ENCODE measurements around the gene GPR139. TPM values are rescaled to one million over a fixed set of nuclear protein-coding genes. Genes with fewer than 3 reads are reported as not detected.

Gene GPR139
- total and polyA plus RNA-seq, 4 donors, result 0.72 to 5.9 (median 3.1) TPM

GRCh38 chr16:20064520-20064919 is 9.2 kb downstream of the GPR139 start:
- H3K27me3 ChIP-seq (ENCODE audit: control insufficient read depth, insufficient read depth, low read length), result no peaks in the 10 kb centered on the region
- DNase-seq (ENCODE audit: low read depth in 4 of 6, low spot score in 6 of 6), result no peak
- no peak overlapping the region for H3K4me3 ChIP-seq (ENCODE audit: low read depth, low read length)
- H3K36me3 ChIP-seq (ENCODE audit: control insufficient read depth, insufficient read depth, low read length), result peaks cover 2% of the 10 kb centered on the region
- H3K27ac ChIP-seq (ENCODE audit: low read depth, low read length), result no peak overlapping the region
- peaks cover 2% of the 10 kb centered on the region for H3K9me3 ChIP-seq (ENCODE audit: control insufficient read depth, insufficient read depth, low read length)
- 96% methylated on average over 3 of the region's 4 CpGs for WGBS (ENCODE audit: insufficient coverage)
- no peaks in the 10 kb centered on the region for H3K4me1 ChIP-seq (ENCODE audit: control insufficient read depth, insufficient read depth, low read length)

GRCh38 chr16:20061132-20061531 is 12.6 kb downstream of the GPR139 start:
- Histone ChIP-seq H3K4me3 (ENCODE audit: low read depth, low read length) (no peak overlapping the region), H3K9me3 (ENCODE audit: control insufficient read depth, insufficient read depth, low read length) (no peaks in the 10 kb centered on the region), H3K27me3 (ENCODE audit: control insufficient read depth, insufficient read depth, low read length) (no peaks in the 10 kb centered on the region), H3K36me3 (ENCODE audit: control insufficient read depth, insufficient read depth, low read length) (peaks cover 2% of the 10 kb centered on the region), H3K27ac (ENCODE audit: low read depth, low read length) (no peak overlapping the region), H3K4me1 (ENCODE audit: control insufficient read depth, insufficient read depth, low read length) (no peaks in the 10 kb centered on the region)
- WGBS (ENCODE audit: insufficient coverage), result 73% methylated on average over 2 of the region's 3 CpGs
- DNase-seq (ENCODE audit: low read depth in 4 of 6, low spot score in 6 of 6), result no peak

GRCh38 chr16:20056436-20056835 is 17.3 kb downstream of the GPR139 start:
- H3K4me1 ChIP-seq (ENCODE audit: control insufficient read depth, insufficient read depth, low read length), result peaks cover 4% of the 10 kb centered on the region
- H3K9me3 ChIP-seq (ENCODE audit: control insufficient read depth, insufficient read depth, low read length), result no peaks in the 10 kb centered on the region
- H3K27me3 ChIP-seq (ENCODE audit: control insufficient read depth, insufficient read depth, low read length), result no peaks in the 10 kb centered on the region
- H3K27ac ChIP-seq (ENCODE audit: low read depth, low read length), result no peak overlapping the region
- peaks cover 2% of the 10 kb centered on the region for H3K36me3 ChIP-seq (ENCODE audit: control insufficient read depth, insufficient read depth, low read length)
- no CpG with 5 or more reads among the region's 3 CpGs for WGBS (ENCODE audit: insufficient coverage)
- H3K4me3 ChIP-seq (ENCODE audit: low read depth, low read length), result no peak overlapping the region
- DNase-seq (ENCODE audit: low read depth in 4 of 6, low spot score in 6 of 6), result no peak

GRCh38 chr16:20053336-20053735 is 20.4 kb downstream of the GPR139 start:
- Histone ChIP-seq H3K4me3 (ENCODE audit: low read depth, low read length) (no peak overlapping the region), H3K27me3 (ENCODE audit: control insufficient read depth, insufficient read depth, low read length) (no peaks in the 10 kb centered on the region), H3K27ac (ENCODE audit: low read depth, low read length) (no peak overlapping the region), H3K9me3 (ENCODE audit: control insufficient read depth, insufficient read depth, low read length) (no peaks in the 10 kb centered on the region), H3K4me1 (ENCODE audit: control insufficient read depth, insufficient read depth, low read length) (peaks cover 4% of the 10 kb centered on the region), H3K36me3 (ENCODE audit: control insufficient read depth, insufficient read depth, low read length) (no peaks in the 10 kb centered on the region)
- peak in 2 of 6 donors; percentile 71 to 88 for DNase-seq (ENCODE audit: low read depth in 4 of 6, low spot score in 6 of 6)
- 42% methylated on average over 5 of the region's 5 CpGs for WGBS (ENCODE audit: insufficient coverage)

GRCh38 chr16:20051611-20052010 is 22.1 kb downstream of the GPR139 start:
- no peak for DNase-seq (ENCODE audit: low read depth in 4 of 6, low spot score in 6 of 6)
- Histone ChIP-seq H3K4me3 (ENCODE audit: low read depth, low read length) (no peak overlapping the region), H3K4me1 (ENCODE audit: control insufficient read depth, insufficient read depth, low read length) (peaks cover 4% of the 10 kb centered on the region), H3K27me3 (ENCODE audit: control insufficient read depth, insufficient read depth, low read length) (no peaks in the 10 kb centered on the region), H3K36me3 (ENCODE audit: control insufficient read depth, insufficient read depth, low read length) (no peaks in the 10 kb centered on the region), H3K27ac (ENCODE audit: low read depth, low read length) (no peak overlapping the region), H3K9me3 (ENCODE audit: control insufficient read depth, insufficient read depth, low read length) (no peaks in the 10 kb centered on the region)
- 97% methylated on average over 4 of the region's 9 CpGs for WGBS (ENCODE audit: insufficient coverage)

- DNase-seq (ENCODE audit: low read depth in 4 of 6, low spot score in 6 of 6), result no peak
- H3K4me1 ChIP-seq (ENCODE audit: control insufficient read depth, insufficient read depth, low read length), result peaks cover 4% of the 10 kb centered on the region
- 75% methylated on average over 6 of the region's 7 CpGs for WGBS (ENCODE audit: insufficient coverage)
- no peak overlapping the region for H3K4me3 ChIP-seq (ENCODE audit: low read depth, low read length)
- H3K36me3 ChIP-seq (ENCODE audit: control insufficient read depth, insufficient read depth, low read length), result no peaks in the 10 kb centered on the region
- H3K27me3 ChIP-seq (ENCODE audit: control insufficient read depth, insufficient read depth, low read length), result no peaks in the 10 kb centered on the region
- H3K9me3 ChIP-seq (ENCODE audit: control insufficient read depth, insufficient read depth, low read length), result no peaks in the 10 kb centered on the region
- no peak overlapping the region for H3K27ac ChIP-seq (ENCODE audit: low read depth, low read length)
These were observed 22.5 kb downstream of the GPR139 start for GRCh38 chr16:20051147-20051546.

- WGBS (ENCODE audit: insufficient coverage), result 100% methylated on average over 1 of the region's 1 CpG
- no peak for DNase-seq (ENCODE audit: low read depth in 4 of 6, low spot score in 6 of 6)
- H3K4me3 ChIP-seq (ENCODE audit: low read depth, low read length), result no peak overlapping the region
- H3K36me3 ChIP-seq (ENCODE audit: control insufficient read depth, insufficient read depth, low read length), result no peaks in the 10 kb centered on the region
- H3K4me1 ChIP-seq (ENCODE audit: control insufficient read depth, insufficient read depth, low read length), result peaks cover 4% of the 10 kb centered on the region
- H3K27me3 ChIP-seq (ENCODE audit: control insufficient read depth, insufficient read depth, low read length), result no peaks in the 10 kb centered on the region
- H3K27ac ChIP-seq (ENCODE audit: low read depth, low read length), result no peak overlapping the region
- H3K9me3 ChIP-seq (ENCODE audit: control insufficient read depth, insufficient read depth, low read length), result no peaks in the 10 kb centered on the region
These were observed 23.9 kb downstream of the GPR139 start for GRCh38 chr16:20049831-20050230.

- Histone ChIP-seq H3K4me1 (ENCODE audit: control insufficient read depth, insufficient read depth, low read length) (no peaks in the 10 kb centered on the region), H3K9me3 (ENCODE audit: control insufficient read depth, insufficient read depth, low read length) (no peaks in the 10 kb centered on the region), H3K27me3 (ENCODE audit: control insufficient read depth, insufficient read depth, low read length) (no peaks in the 10 kb centered on the region), H3K36me3 (ENCODE audit: control insufficient read depth, insufficient read depth, low read length) (no peaks in the 10 kb centered on the region), H3K27ac (ENCODE audit: low read depth, low read length) (no peak overlapping the region), H3K4me3 (ENCODE audit: low read depth, low read length) (no peak overlapping the region)
- DNase-seq (ENCODE audit: low read depth in 4 of 6, low spot score in 6 of 6), result peak in 2 of 6 donors; percentile 13 to 71
- 14% methylated on average over 1 of the region's 3 CpGs for WGBS (ENCODE audit: insufficient coverage)
These were observed 27.8 kb downstream of the GPR139 start for GRCh38 chr16:20045886-20046285.

GRCh38 chr16:20042848-20043247 is 30.8 kb downstream of the GPR139 start:
- WGBS (ENCODE audit: insufficient coverage), result 79% methylated on average over 2 of the region's 2 CpGs
- Histone ChIP-seq H3K27me3 (ENCODE audit: control insufficient read depth, insufficient read depth, low read length) (no peaks in the 10 kb centered on the region), H3K36me3 (ENCODE audit: control insufficient read depth, insufficient read depth, low read length) (no peaks in the 10 kb centered on the region), H3K4me1 (ENCODE audit: control insufficient read depth, insufficient read depth, low read length) (no peaks in the 10 kb centered on the region), H3K9me3 (ENCODE audit: control insufficient read depth, insufficient read depth, low read length) (no peaks in the 10 kb centered on the region), H3K4me3 (ENCODE audit: low read depth, low read length) (no peak overlapping the region), H3K27ac (ENCODE audit: low read depth, low read length) (no peak overlapping the region)
- no peak for DNase-seq (ENCODE audit: low read depth in 4 of 6, low spot score in 6 of 6)

GRCh38 chr16:20041924-20042596 is 31.6 kb downstream of the GPR139 start:
- DNase-seq (ENCODE audit: low read depth in 4 of 6, low spot score in 6 of 6), result no peak
- 100% methylated on average over 1 of the region's 4 CpGs for WGBS (ENCODE audit: insufficient coverage)

More at GRCh38 chr16:20041924-20042596, 31.6 kb downstream of the GPR139 start:
- no peak overlapping the region for H3K27ac ChIP-seq (ENCODE audit: low read depth, low read length)
- H3K4me3 ChIP-seq (ENCODE audit: low read depth, low read length), result no peak overlapping the region
- H3K4me1 ChIP-seq (ENCODE audit: control insufficient read depth, insufficient read depth, low read length), result no peaks in the 10 kb centered on the region
- no peaks in the 10 kb centered on the region for H3K27me3 ChIP-seq (ENCODE audit: control insufficient read depth, insufficient read depth, low read length)
- H3K9me3 ChIP-seq (ENCODE audit: control insufficient read depth, insufficient read depth, low read length), result no peaks in the 10 kb centered on the region
- no peaks in the 10 kb centered on the region for H3K36me3 ChIP-seq (ENCODE audit: control insufficient read depth, insufficient read depth, low read length)

All from spinal cord (tissue), 10 donors.